SH-SY5Y (cell line): ENCODE measurements around the gene MNX1.

Experiments
- GATA2 ChIP-seq: IDR thresholded peaks from 2 replicates; pipeline ENCODE4 v1.6.1; 2011; ENCODE audit warnings: mild to moderate bottlenecking, low read depth, low read length
- GATA3 ChIP-seq: IDR thresholded peaks from 2 replicates; pipeline ENCODE4 v1.6.1; 2011; ENCODE audit warnings: low read depth, mild to moderate bottlenecking, low read length, moderate library complexity

- TF ChIP-seq GATA2, result no peak
- TF ChIP-seq GATA3, result no peak
Measured at GRCh38 chr7:156993021-156993924, 17.2 kb downstream of the MNX1 start.
